Measurements from ENCODE around the gene RHEBL1. TPM values are rescaled to one million over a fixed set of nuclear protein-coding genes. Genes with fewer than 3 reads are reported as not detected.
A peak's percentile ranks its signal among the peaks of the same experiment; 100 is the strongest.

The RHEBL1 gene
- polyA plus RNA-seq, 1 donor (not counting 4 experiments of a cell fraction or from before 2014, with no cell fraction given), result 0.51 TPM

- H4K20me1 ChIP-seq (ENCODE audit: control insufficient read depth, extremely low read depth, insufficient read depth, low read length), result no peaks in the 10 kb centered on the region
- no peak for DNase-seq (ENCODE audit: low read depth, low spot score)
- dilution Hi-C loops (cut with MboI; ENCODE audit: extremely low pct_ligation_motif_present, low sequenced_read_pairs), result no loop called here
Measured at GRCh38 chr12:49017891-49018260, 51.9 kb downstream of the RHEBL1 start.

GRCh38 chr12:49015196-49015595, 54.6 kb downstream of the RHEBL1 start:
- Histone ChIP-seq H3K27ac (ENCODE audit: control insufficient read depth, insufficient read depth, low read length) (no peak overlapping the region), H3K4me3 (ENCODE audit: control insufficient read depth in 2 of 3, extremely low read depth in 1 of 3, insufficient read depth in 2 of 3, low read depth in 1 of 3, low read length in 3 of 3) (no peak overlapping the region), H3K79me2 (ENCODE audit: control insufficient read depth, insufficient read depth, low read length) (peaks cover 33% of the 10 kb centered on the region), H3K4me1 (ENCODE audit: control insufficient read depth, extremely low read depth, insufficient read depth, low read length) (peaks cover 3% of the 10 kb centered on the region), H3K9ac (ENCODE audit: control insufficient read depth, extremely low read depth, insufficient read depth, low read length) (no peak overlapping the region), H2AFZ (ENCODE audit: control insufficient read depth, low read length) (no peak overlapping the region), H3K9me1 (ENCODE audit: control insufficient read depth, extremely low read depth, insufficient read depth, low read length) (no peaks in the 10 kb centered on the region), H4K20me1 (ENCODE audit: control insufficient read depth, extremely low read depth, insufficient read depth, low read length) (no peaks in the 10 kb centered on the region), H3K4me2 (ENCODE audit: control insufficient read depth, extremely low read depth, insufficient read depth, low read depth, low read length) (no peak overlapping the region), H3K9me3 (ENCODE audit: control insufficient read depth, low read depth, low read length) (no peaks in the 10 kb centered on the region), H3K27me3 (ENCODE audit: control insufficient read depth, extremely low read depth, insufficient read depth, low read length) (no peaks in the 10 kb centered on the region), H3K36me3 (ENCODE audit: control insufficient read depth in 2 of 2, extremely low read depth in 1 of 2, insufficient read depth in 2 of 2, low read length in 2 of 2) (peaks cover 11 to 15% of the 10 kb centered on the region in 2 experiments)
- DNase-seq (ENCODE audit: low read depth, low spot score) (no peak), FAIRE-seq (no peak)
- dilution Hi-C loops (cut with MboI; ENCODE audit: extremely low pct_ligation_motif_present, low sequenced_read_pairs), result no loop called here
- TF ChIP-seq EZH2 (IDR thresholded peaks at IDR 0.05; ENCODE audit: low read length) (no peak), CTCF (optimal IDR thresholded peaks at IDR 0.05 in 1 of 3, IDR thresholded peaks at IDR 0.05 in 1 of 3, conservative IDR thresholded peaks at IDR 0.05 in 1 of 3; ENCODE audit: extremely low read depth in 1 of 3, insufficient read depth in 2 of 3, low read length in 3 of 3) (no peak)

More at GRCh38 chr12:49017891-49018260, 51.9 kb downstream of the RHEBL1 start:
- H3K36me3 ChIP-seq (ENCODE audit: control insufficient read depth in 2 of 2, extremely low read depth in 1 of 2, insufficient read depth in 2 of 2, low read length in 2 of 2), result peaks cover 9 to 11% of the 10 kb centered on the region in 2 experiments
- H3K79me2 ChIP-seq (ENCODE audit: control insufficient read depth, insufficient read depth, low read length), result peaks cover 33% of the 10 kb centered on the region
- H3K4me1 ChIP-seq (ENCODE audit: control insufficient read depth, extremely low read depth, insufficient read depth, low read length), result peaks cover 3% of the 10 kb centered on the region
- peak overlapping the region; percentile 93 for H3K27ac ChIP-seq (ENCODE audit: control insufficient read depth, insufficient read depth, low read length)
- peak overlapping the region; percentile 96 for H3K9ac ChIP-seq (ENCODE audit: control insufficient read depth, extremely low read depth, insufficient read depth, low read length)
- peak overlapping the region; percentile 81 to 92 (median 81) for H3K4me3 ChIP-seq (ENCODE audit: control insufficient read depth in 2 of 3, extremely low read depth in 1 of 3, insufficient read depth in 2 of 3, low read depth in 1 of 3, low read length in 3 of 3)
- H3K27me3 ChIP-seq (ENCODE audit: control insufficient read depth, extremely low read depth, insufficient read depth, low read length), result no peaks in the 10 kb centered on the region
- TF ChIP-seq CTCF (optimal IDR thresholded peaks at IDR 0.05 in 1 of 3, IDR thresholded peaks at IDR 0.05 in 1 of 3, conservative IDR thresholded peaks at IDR 0.05 in 1 of 3; ENCODE audit: extremely low read depth in 1 of 3, insufficient read depth in 2 of 3, low read length in 3 of 3) (no peak), EZH2 (IDR thresholded peaks at IDR 0.05; ENCODE audit: low read length) (no peak)
- H3K9me3 ChIP-seq (ENCODE audit: control insufficient read depth, low read depth, low read length), result no peaks in the 10 kb centered on the region
- FAIRE-seq, result no peak
- peak overlapping the region; percentile 99 for H3K4me2 ChIP-seq (ENCODE audit: control insufficient read depth, extremely low read depth, insufficient read depth, low read depth, low read length)
- no peaks in the 10 kb centered on the region for H3K9me1 ChIP-seq (ENCODE audit: control insufficient read depth, extremely low read depth, insufficient read depth, low read length)
- peak overlapping the region; percentile 75 for H2AFZ ChIP-seq (ENCODE audit: control insufficient read depth, low read length)

Other genes with a start within 250 kb of the RHEBL1 start
- gene DDX23, start 217.8 kb downstream of the RHEBL1 start, polyA plus RNA-seq, result 36.9 to 64.6 TPM (median 57.8 TPM) in 3 replicates
- 0.05 to 0.30 TPM (median 0.16 TPM) in 3 replicates for gene RND1, start 204.1 kb downstream of the RHEBL1 start, polyA plus RNA-seq
- 9.5 to 18.4 TPM (median 18.1 TPM) in 3 replicates for gene FKBP11, start 144.5 kb downstream of the RHEBL1 start, polyA plus RNA-seq
- 236 to 253 TPM (median 250 TPM) in 3 replicates for gene ARF3, start 112.5 kb downstream of the RHEBL1 start, polyA plus RNA-seq
- gene WNT10B, start 98.2 kb downstream of the RHEBL1 start, polyA plus RNA-seq, result 0.09 to 0.24 TPM (median 0.22 TPM) in 3 replicates
- not detected in 3 replicates for gene WNT1, start 91.7 kb downstream of the RHEBL1 start, polyA plus RNA-seq
- 0.09 to 0.17 TPM (median 0.10 TPM) in 3 replicates for gene DDN, start 70.6 kb downstream of the RHEBL1 start, polyA plus RNA-seq
- 105 to 125 TPM (median 123 TPM) in 3 replicates for gene PRKAG1, start 51.2 kb downstream of the RHEBL1 start, polyA plus RNA-seq
- 9.3 to 12.1 TPM (median 9.8 TPM) in 3 replicates for gene KMT2D, start 9.2 kb downstream of the RHEBL1 start, polyA plus RNA-seq
- not detected in 3 replicates for gene DHH, start 24.8 kb upstream of the RHEBL1 start, polyA plus RNA-seq
- 22.9 to 30.1 TPM (median 28.0 TPM) in 3 replicates for gene LMBR1L, start 40.9 kb upstream of the RHEBL1 start, polyA plus RNA-seq
- 1,122 to 2,676 TPM (median 2,055 TPM) in 3 replicates for gene TUBA1B, start 61.4 kb upstream of the RHEBL1 start, polyA plus RNA-seq
- gene TUBA1A, start 119.1 kb upstream of the RHEBL1 start, polyA plus RNA-seq, result 288 to 427 TPM (median 375 TPM) in 3 replicates
- 1,709 to 2,744 TPM (median 1,922 TPM) in 3 replicates for gene TUBA1C, start 195.1 kb upstream of the RHEBL1 start, polyA plus RNA-seq
- 0.05 to 0.11 TPM (median 0.08 TPM) in 3 replicates for gene PRPH, start 225.2 kb upstream of the RHEBL1 start, polyA plus RNA-seq

All from keratinocyte (primary cell).